ENCODE data around the gene PDC. TPM values are rescaled to one million over a fixed set of nuclear protein-coding genes. Genes with fewer than 3 reads are reported as not detected.
"Not testable (repeated sequence)": the region's sequence is repeated elsewhere in the genome, so short reads cannot be mapped to it uniquely, and the experiment has no call there.

The PDC gene
- total RNA-seq, 2 experiments from 2014 or later: not detected

GRCh38 chr1:186482661-186483255 is 21.8 kb upstream of the PDC start:
- H3K4me1 Mint-ChIP-seq: no peaks in the 10 kb centered on the region
- peak; percentile 58 for DNase-seq
- no peaks in the 10 kb centered on the region for H3K36me3 Mint-ChIP-seq
- no peaks in the 10 kb centered on the region for H3K9me3 Mint-ChIP-seq
- H3K27ac Mint-ChIP-seq: no peak overlapping the region
- H3K27me3 Mint-ChIP-seq: no peaks in the 10 kb centered on the region
- H3K4me3 Mint-ChIP-seq: no peak overlapping the region

- H3K27ac Mint-ChIP-seq: no peak overlapping the region
- no peaks in the 10 kb centered on the region for H3K9me3 Mint-ChIP-seq
- no peak for DNase-seq
- no peaks in the 10 kb centered on the region for H3K36me3 Mint-ChIP-seq
- H3K27me3 Mint-ChIP-seq: no peaks in the 10 kb centered on the region
- H3K4me3 Mint-ChIP-seq: no peak overlapping the region
- no peaks in the 10 kb centered on the region for H3K4me1 Mint-ChIP-seq
Measured at GRCh38 chr1:186481303-186481888, 20.5 kb upstream of the PDC start.

DNA sequence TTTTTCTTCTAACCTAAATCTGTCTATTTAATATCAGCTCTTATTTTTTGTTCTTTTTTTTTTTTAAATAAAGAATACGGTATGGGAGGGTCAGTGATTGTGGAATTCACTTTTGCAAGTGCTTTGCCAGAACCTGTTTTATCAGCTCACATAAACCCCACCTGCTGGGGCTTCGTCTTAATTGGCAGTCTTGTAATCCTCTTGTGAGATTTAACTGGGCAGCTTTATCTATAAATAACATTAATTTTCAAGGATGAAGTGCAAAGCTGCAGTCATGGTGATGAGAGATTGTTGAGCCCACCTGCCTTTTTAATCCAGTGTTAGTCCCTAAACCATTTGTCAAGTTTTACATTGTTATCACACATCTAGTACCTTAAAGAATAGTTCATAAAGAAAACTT is 18.2 kb upstream of the PDC start:
- no peak for DNase-seq
- no peaks in the 10 kb centered on the region for H3K27me3 Mint-ChIP-seq
- H3K27ac Mint-ChIP-seq: no peak overlapping the region
- H3K4me1 Mint-ChIP-seq: peaks cover 3% of the 10 kb centered on the region
- H3K4me3 Mint-ChIP-seq: no peak overlapping the region
- no peaks in the 10 kb centered on the region for H3K36me3 Mint-ChIP-seq
- no peaks in the 10 kb centered on the region for H3K9me3 Mint-ChIP-seq

DNA sequence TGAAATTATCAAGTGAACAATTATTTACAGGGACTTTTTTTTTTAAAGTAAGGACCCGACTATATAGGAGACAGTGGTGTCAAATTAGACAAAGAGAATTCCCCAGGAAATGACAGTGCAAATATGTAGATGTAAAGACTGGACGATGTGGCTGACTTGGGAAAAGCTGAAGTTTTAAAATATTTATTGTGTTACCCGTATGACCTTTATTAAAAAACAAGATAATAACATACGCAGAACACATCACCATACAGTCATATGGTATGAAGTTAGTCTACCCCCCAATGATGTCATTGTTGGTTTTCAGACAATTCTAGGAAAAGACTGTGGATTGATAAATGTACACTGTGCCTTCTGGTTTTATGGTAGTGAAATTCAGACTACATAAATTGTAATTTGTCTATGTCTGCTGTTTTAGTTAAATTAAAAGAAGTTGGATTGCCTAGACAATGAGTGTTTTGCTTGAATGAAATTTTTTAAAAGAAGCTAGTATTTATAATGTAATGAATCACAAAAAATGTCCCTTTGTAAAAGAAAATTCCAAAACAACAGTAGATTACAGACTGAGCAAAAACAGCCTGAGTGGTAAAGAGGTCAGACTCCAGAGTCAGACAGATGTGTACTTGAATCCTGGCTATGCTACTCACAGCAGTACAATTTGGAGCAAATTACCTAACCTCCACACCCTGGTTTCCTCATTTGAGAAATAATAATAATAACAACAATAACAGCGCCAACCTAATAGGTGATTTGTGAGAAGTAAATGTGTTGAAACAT is 15.5 kb upstream of the PDC start:
- no peak for DNase-seq
- Mint-ChIP-seq H3K27ac (no peak overlapping the region), H3K9me3 (no peaks in the 10 kb centered on the region), H3K4me3 (no peak overlapping the region), H3K36me3 (no peaks in the 10 kb centered on the region), H3K27me3 (no peaks in the 10 kb centered on the region), H3K4me1 (peaks cover 3% of the 10 kb centered on the region)

DNA sequence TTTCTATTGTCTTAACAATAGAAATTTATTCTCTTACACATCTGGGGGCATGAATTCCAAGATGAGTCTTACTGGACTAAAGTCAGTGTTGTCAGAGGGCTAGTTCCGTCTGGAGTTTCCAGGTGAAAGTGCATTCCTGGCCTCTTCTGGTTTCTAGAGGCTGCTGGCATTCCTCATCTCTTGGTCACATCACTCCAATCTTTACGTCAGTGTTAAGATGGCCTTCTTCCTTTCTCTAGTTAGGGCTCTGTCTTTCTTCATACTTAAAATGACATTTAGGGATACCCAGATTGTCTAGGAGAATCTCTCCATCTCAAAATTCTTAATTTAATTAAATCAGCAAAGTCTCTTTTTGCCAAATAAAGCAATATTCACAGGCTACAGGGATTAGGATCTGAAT is 13.3 kb upstream of the PDC start:
- Mint-ChIP-seq H3K4me1 (peaks cover 3% of the 10 kb centered on the region), H3K36me3 (no peaks in the 10 kb centered on the region), H3K27ac (no peak overlapping the region), H3K9me3 (no peaks in the 10 kb centered on the region), H3K27me3 (no peaks in the 10 kb centered on the region), H3K4me3 (no peak overlapping the region)
- no peak for DNase-seq

- no peak overlapping the region for H3K27ac Mint-ChIP-seq
- H3K9me3 Mint-ChIP-seq: no peaks in the 10 kb centered on the region
- no peak for DNase-seq
Measured at GRCh38 chr1:186473047-186473446, 12.1 kb upstream of the PDC start.

GRCh38 chr1:186465946-186466345 is 5.0 kb upstream of the PDC start:
- no peak for DNase-seq
- no peaks in the 10 kb centered on the region for H3K4me1 Mint-ChIP-seq
- no peaks in the 10 kb centered on the region for H3K9me3 Mint-ChIP-seq
- no peaks in the 10 kb centered on the region for H3K36me3 Mint-ChIP-seq
- H3K27me3 Mint-ChIP-seq: peaks cover 10% of the 10 kb centered on the region
- no peak overlapping the region for H3K4me3 Mint-ChIP-seq
- H3K27ac Mint-ChIP-seq: no peak overlapping the region

More at GRCh38 chr1:186473047-186473446, 12.1 kb upstream of the PDC start:
- H3K27me3 Mint-ChIP-seq: no peaks in the 10 kb centered on the region
- no peaks in the 10 kb centered on the region for H3K36me3 Mint-ChIP-seq
- no peak overlapping the region for H3K4me3 Mint-ChIP-seq
- peaks cover 3% of the 10 kb centered on the region for H3K4me1 Mint-ChIP-seq

GRCh38 chr1:186465491-186465890 is 4.6 kb upstream of the PDC start:
- H3K4me1 Mint-ChIP-seq, H3K27ac Mint-ChIP-seq, DNase-seq, H3K27me3 Mint-ChIP-seq, H3K9me3 Mint-ChIP-seq, H3K4me3 Mint-ChIP-seq, H3K36me3 Mint-ChIP-seq: not testable (repeated sequence)

- Mint-ChIP-seq H3K4me3 (no peak overlapping the region), H3K4me1 (no peaks in the 10 kb centered on the region), H3K9me3 (no peaks in the 10 kb centered on the region), H3K36me3 (no peaks in the 10 kb centered on the region), H3K27ac (no peak overlapping the region), H3K27me3 (peaks cover 10% of the 10 kb centered on the region)
- DNase-seq: no peak
Measured at GRCh38 chr1:186463926-186464325, 3.0 kb upstream of the PDC start.

GRCh38 chr1:186463511-186463910 is 2.6 kb upstream of the PDC start:
- Mint-ChIP-seq H3K36me3 (no peaks in the 10 kb centered on the region), H3K9me3 (no peaks in the 10 kb centered on the region), H3K4me1 (no peaks in the 10 kb centered on the region), H3K27ac (no peak overlapping the region), H3K4me3 (no peak overlapping the region), H3K27me3 (peaks cover 10% of the 10 kb centered on the region)
- no peak for DNase-seq

DNA sequence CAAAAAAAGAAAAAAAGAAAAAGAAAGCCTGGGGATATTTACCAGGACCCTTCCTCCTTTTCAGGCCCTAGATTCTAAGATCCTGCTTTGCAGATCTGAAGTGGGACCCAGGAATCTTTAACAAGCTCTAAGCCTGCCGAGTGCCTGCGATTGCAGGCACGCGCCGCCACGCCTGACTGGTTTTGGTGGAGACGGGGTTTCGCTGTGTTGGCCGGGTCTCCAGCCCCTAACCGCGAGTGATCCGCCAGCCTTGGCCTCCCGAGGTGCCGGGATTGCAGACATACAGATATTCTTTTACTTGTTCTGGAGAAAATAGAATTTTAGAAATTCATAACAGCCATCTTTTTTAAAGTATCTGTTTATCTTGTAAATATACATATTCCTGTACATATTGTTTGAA is 1.8 kb downstream of the PDC start:
- DNase-seq, H3K27ac Mint-ChIP-seq, H3K27me3 Mint-ChIP-seq, H3K4me3 Mint-ChIP-seq, H3K36me3 Mint-ChIP-seq, H3K4me1 Mint-ChIP-seq, H3K9me3 Mint-ChIP-seq: not testable (repeated sequence)

DNA sequence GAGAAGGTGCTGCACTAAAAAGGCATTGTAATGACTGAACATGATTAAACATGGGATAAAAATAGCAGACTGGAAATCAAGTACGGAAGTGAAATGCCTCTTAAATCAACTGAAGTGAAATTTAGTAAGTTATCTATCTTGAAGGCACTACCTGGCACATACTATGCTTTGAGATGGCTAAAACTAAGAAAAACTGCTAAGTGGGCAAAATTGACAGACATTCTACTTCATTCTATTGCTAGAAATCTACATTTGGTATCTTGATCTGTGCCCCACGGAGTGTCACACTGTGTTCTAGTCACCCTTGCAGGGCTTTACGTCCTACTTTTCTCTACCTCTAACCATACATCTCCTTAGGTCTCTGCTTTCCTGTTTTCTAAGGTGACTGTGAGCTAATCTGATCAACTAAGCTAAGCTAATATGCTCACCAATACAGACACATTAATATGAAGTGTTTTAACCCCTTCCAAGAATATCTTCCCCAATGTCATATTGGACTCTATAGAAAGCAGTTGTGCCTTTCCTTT is 4.1 kb downstream of the PDC start:
- DNase-seq: no peak
- Mint-ChIP-seq H3K9me3 (no peaks in the 10 kb centered on the region), H3K27ac (no peak overlapping the region), H3K4me3 (no peak overlapping the region), H3K36me3 (peaks cover under 1% of the 10 kb centered on the region), H3K27me3 (no peaks in the 10 kb centered on the region), H3K4me1 (no peaks in the 10 kb centered on the region)

DNA sequence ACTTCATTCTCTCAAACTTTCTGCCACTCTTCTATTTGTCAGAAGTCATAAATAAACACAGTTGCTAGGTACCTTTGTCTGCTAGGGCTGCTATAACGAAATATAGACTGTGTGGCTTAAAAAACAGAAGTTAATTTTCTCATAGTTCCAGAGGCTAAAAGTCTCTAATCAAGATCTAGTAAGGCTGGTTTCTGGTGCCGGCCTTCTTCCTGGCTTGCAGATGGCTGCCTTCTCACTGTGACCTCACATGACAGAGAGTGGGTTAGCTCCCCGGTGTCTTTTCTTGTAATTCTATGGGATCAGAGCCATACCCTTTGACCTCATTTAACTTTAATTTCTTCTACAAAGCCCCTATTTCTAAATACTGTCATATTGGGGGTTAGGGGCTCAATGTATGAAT is 5.9 kb downstream of the PDC start:
- no peak overlapping the region for H3K27ac Mint-ChIP-seq
- no peaks in the 10 kb centered on the region for H3K27me3 Mint-ChIP-seq
- peaks cover 1% of the 10 kb centered on the region for H3K36me3 Mint-ChIP-seq
- H3K9me3 Mint-ChIP-seq: no peaks in the 10 kb centered on the region
- H3K4me1 Mint-ChIP-seq: no peaks in the 10 kb centered on the region
- DNase-seq: no peak
- no peak overlapping the region for H3K4me3 Mint-ChIP-seq

DNA sequence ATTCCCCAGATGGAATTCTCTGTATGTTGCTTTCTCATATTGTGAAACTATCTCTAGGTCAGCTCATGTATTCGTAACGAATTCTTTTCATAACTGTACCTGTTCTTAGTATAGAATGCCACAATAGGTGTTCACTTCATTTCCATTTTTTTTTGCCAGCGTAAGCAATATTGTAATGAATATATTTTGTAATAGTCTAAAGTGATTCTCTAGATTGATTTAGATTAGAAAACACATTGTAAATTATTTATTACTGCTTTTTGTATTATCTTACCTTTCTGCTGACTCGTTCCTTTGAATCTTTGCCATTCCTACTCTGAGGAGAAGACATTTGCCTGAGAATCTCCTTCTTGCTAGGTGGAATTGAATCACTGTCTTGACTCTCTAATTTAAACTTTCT is 14.8 kb downstream of the PDC start:
- Mint-ChIP-seq H3K27ac (no peak overlapping the region), H3K27me3 (no peaks in the 10 kb centered on the region), H3K36me3 (peaks cover 1% of the 10 kb centered on the region), H3K9me3 (no peaks in the 10 kb centered on the region), H3K4me3 (no peak overlapping the region), H3K4me1 (peaks cover 13% of the 10 kb centered on the region)
- DNase-seq: no peak

DNA sequence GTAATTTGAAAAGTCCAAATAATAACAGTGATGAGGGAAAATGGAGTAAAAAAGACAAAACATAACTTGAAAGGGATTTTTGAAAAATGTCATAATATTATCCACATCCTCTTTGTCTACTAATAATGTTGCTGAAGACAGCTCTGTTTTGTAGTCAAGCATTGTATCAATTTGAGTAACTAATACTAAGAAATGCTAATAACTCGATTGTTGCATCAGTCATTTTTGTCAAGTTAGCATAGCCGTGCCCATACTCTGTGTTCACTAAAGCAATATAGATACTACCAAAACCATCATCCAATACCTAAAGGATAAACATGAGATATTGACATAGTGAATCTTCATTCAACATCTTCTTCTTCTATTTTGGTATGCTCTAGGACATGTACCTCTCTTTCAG is 17.3 kb downstream of the PDC start:
- no peak overlapping the region for H3K27ac Mint-ChIP-seq
- H3K4me3 Mint-ChIP-seq: no peak overlapping the region
- H3K36me3 Mint-ChIP-seq: peaks cover 4% of the 10 kb centered on the region
- DNase-seq: no peak
- peaks cover 15% of the 10 kb centered on the region for H3K4me1 Mint-ChIP-seq
- H3K27me3 Mint-ChIP-seq: no peaks in the 10 kb centered on the region
- H3K9me3 Mint-ChIP-seq: no peaks in the 10 kb centered on the region
